K562 (cell line): ENCODE results near the gene FNDC1. TPM values are rescaled to one million over a fixed set of nuclear protein-coding genes. Genes with fewer than 3 reads are reported as not detected.

ENCODE experiments used
- ATAC-seq: fragments of 200-7000 bp; cut with Tn5 transposase; 3 replicates; pipeline ENCODE4 v1.9.1; 2020; ENCODE audit warnings: moderate library complexity
- BruUV-seq: library from RNA; stranded (reverse); fragments of 400-500 nt; replicated peaks from 2 replicates; lab custom pipeline; 2021; lab: Mats Ljungman, UMichigan
- CTCF ChIA-PET: fragments of 300-600 bp; formaldehyde crosslinking; extraction: SDS; loops from one replicate; lab custom pipeline; 2021; ENCODE audit warnings: low intra/inter-chr PET ratio; lab: Yijun Ruan, JAX
- POLR2A ChIA-PET: fragments of 300-600, 350-650 bp; sonication (Branson Sonifier 250); formaldehyde crosslinking; extraction: SDS; loops from one replicate; lab custom pipeline; 2021; ENCODE audit warnings: antibody characterized with exemption, inconsistent platforms; lab: Yijun Ruan, JAX
- DNase-seq, 4 experiments: peaks; one replicate each; pipeline versions ENCODE4 v3.0.0 to v3.0.0-alpha.2; 2011 to 2018; ENCODE audit warnings: low spot score in 3 of 4, mixed read lengths in 3 of 4; ENCODE audit errors: extremely low read depth in 1 of 4
- FAIRE-seq: peaks from 2 replicates; lab custom pipeline; 2011; peaks lifted over from hg19 to GRCh38; lab: Jason Lieb, UNC
- H2AFZ ChIP-seq: 2 replicates; pipeline ENCODE4 v1.6.0; 2011; ENCODE audit warnings: low read depth, low read length, control low read depth, inconsistent platforms
- H3K27ac ChIP-seq: fragments of 200-600 bp; 3 replicates; pipeline ENCODE4 v1.8.0; 2011; ENCODE audit warnings: low read depth, mild to moderate bottlenecking, control low read depth, inconsistent platforms, low read length, moderate library complexity, mixed read lengths; ENCODE audit errors: extremely low read depth
- H3K27me3 ChIP-seq, 2 experiments: fragments of 300-600 bp in 1 of 2; 2 replicates in 1 of 2; 3 replicates in 1 of 2; pipeline versions ENCODE4 v1.6.0 to v1.8.0; 2011; ENCODE audit warnings: inconsistent platforms in 2 of 2, low read length in 2 of 2, mild to moderate bottlenecking in 1 of 2, mixed read lengths in 1 of 2, moderate library complexity in 1 of 2; ENCODE audit not compliant: control insufficient read depth in 2 of 2, insufficient read depth in 2 of 2
- H3K36me3 ChIP-seq: fragments of 300-600 bp; 3 replicates; pipeline ENCODE4 v1.8.0; 2011; ENCODE audit warnings: mild to moderate bottlenecking, low read length, inconsistent platforms; ENCODE audit not compliant: control insufficient read depth, insufficient read depth
- H3K4me1 ChIP-seq, 2 experiments: fragments of 200-600 bp in 1 of 2; replicated peaks in 1 of 2; 2 replicates in 1 of 2; 3 replicates in 1 of 2; pipeline versions ENCODE4 v1.5.1 to v1.8.0; 2011; ENCODE audit warnings: inconsistent platforms in 2 of 2, low read length in 2 of 2, mild to moderate bottlenecking in 1 of 2, mixed read lengths in 1 of 2, moderate library complexity in 1 of 2; ENCODE audit not compliant: control insufficient read depth in 2 of 2, insufficient read depth in 2 of 2
- H3K4me2 ChIP-seq: 2 replicates; pipeline ENCODE4 v1.6.1; 2011; ENCODE audit warnings: low read length, control low read depth, inconsistent platforms, mixed read lengths; ENCODE audit not compliant: insufficient read depth
- H3K4me3 ChIP-seq: fragments of 200-600 bp; sonication (generic), shearing (Covaris generic); 2 replicates; pipeline ENCODE4 v1.5.1; 2016; ENCODE audit warnings: control low read depth, inconsistent platforms
- H3K79me2 ChIP-seq: fragments of 200-600 bp; 3 replicates; pipeline ENCODE4 v1.8.0; 2011; ENCODE audit warnings: low read length, inconsistent platforms; ENCODE audit not compliant: control insufficient read depth, insufficient read depth
- H3K9ac ChIP-seq, 2 experiments: 2 replicates each; pipeline versions ENCODE4 v1.6.0 to v1.6.1; 2011; ENCODE audit warnings: low read depth in 2 of 2, low read length in 2 of 2, control low read depth in 1 of 2, inconsistent platforms in 1 of 2, mild to moderate bottlenecking in 1 of 2, mixed read lengths in 1 of 2; ENCODE audit not compliant: insufficient read depth in 1 of 2
- H3K9me1 ChIP-seq: one replicate; pipeline ENCODE4 v1.6.0; 2011; ENCODE audit warnings: inconsistent platforms, mild to moderate bottlenecking, low read length, moderate library complexity; ENCODE audit not compliant: control insufficient read depth, insufficient read depth
- H3K9me3 ChIP-seq: replicated peaks from 2 replicates; pipeline ENCODE4 v1.5.1; 2011; ENCODE audit warnings: low read depth, low read length, inconsistent platforms; ENCODE audit not compliant: control insufficient read depth, insufficient read depth
- H4K20me1 ChIP-seq: replicated peaks from 2 replicates; pipeline ENCODE4 v1.6.1; 2011; ENCODE audit warnings: low read length, inconsistent platforms, mixed read lengths; ENCODE audit not compliant: control insufficient read depth, insufficient read depth
- HNRNPK ChIP-seq: fragments of 200-400 bp; formaldehyde crosslinking; IDR thresholded peaks from one replicate; pipeline ENCODE4 v1.6.1; 2018; ENCODE audit warnings: mild to moderate bottlenecking, low read depth, low read length; ENCODE audit not compliant: poor library complexity, severe bottlenecking
- ILF3 ChIP-seq: fragments of 450-650 bp; IDR thresholded peaks from 2 replicates; pipeline ENCODE4 v1.6.1; 2018; ENCODE audit warnings: antibody characterized with exemption, mild to moderate bottlenecking, moderate library complexity, borderline replicate concordance
- PCBP2 ChIP-seq: fragments of 200-400 bp; formaldehyde crosslinking; IDR thresholded peaks from 2 replicates; pipeline ENCODE4 v1.6.1; 2018; ENCODE audit warnings: low read length, low read depth, mild to moderate bottlenecking, moderate library complexity; ENCODE audit not compliant: poor library complexity, severe bottlenecking
- SOX6 ChIP-seq: fragments of 450-650 bp; IDR thresholded peaks from 2 replicates; pipeline ENCODE4 v1.6.1; 2014; ENCODE audit warnings: mild to moderate bottlenecking
- WGBS: fragments of 100-300 bp; shearing (Covaris generic); methylation state at CpG from one replicate; pipeline ENCODE4 v1.1.6; 2016; ENCODE audit warnings: low coverage, mixed read lengths; ENCODE audit not compliant: insufficient coverage; ENCODE audit errors: missing lambda C conversion rate; 5-methylcytosine and 5-hydroxymethylcytosine counted together
- in situ Hi-C: fragments of 300-500 bp; cut with MboI; formaldehyde crosslinking; loops from 4 replicates; pipeline ENCODE4 v1.15.0; 2018; ENCODE audit warnings: inconsistent platforms, mixed read lengths
- intact Hi-C: fragments of 100-400 bp; cut with micrococcal nuclease; formaldehyde crosslinking; loops from 2 replicates; pipeline ENCODE4 v1.14.2; 2022
- polyA plus RNA-seq, 8 experiments: library from polyadenylated mRNA; depleted of rRNA in 4 of 8; stranded (reverse) in 5 of 8; unstranded in 3 of 8; fragments of >200 nt; fragmentation: Nextera tagmentation in 2 of 8; fragmentation: Illumina TruSeq in 1 of 8; extraction: Ambion mirVana in 2 of 8; extraction: Trizol in 1 of 8; gene quantifications; 2 replicates each; pipeline versions ENCODE4 v1.2.1 to v1.2.3, GENCODE V29; 2011 to 2014; ENCODE audit warnings: inconsistent platforms in 1 of 8, missing spikeins in 1 of 8
- total RNA-seq, 7 experiments: library from RNA; depleted of rRNA in 6 of 7; stranded (reverse); fragments of >200 nt in 6 of 7; fragmentation: Illumina TruSeq in 2 of 7; extraction: Trizol in 2 of 7; gene quantifications; 2 replicates each; pipeline versions ENCODE4 v1.2.1 to v1.2.3, GENCODE V29; 2011 to 2021; ENCODE audit warnings: low replicate concordance in 1 of 7

FNDC1 gene
- total and polyA plus RNA-seq, 9 of the 15 experiments (the other 6 are each of a cell fraction or from before 2014, with no cell fraction given): not detected

- Histone ChIP-seq H3K4me2 (no peak overlapping the region), H3K4me1 (no peaks in the 10 kb centered on the region), H3K9me1 (no peaks in the 10 kb centered on the region), H2AFZ (no peak overlapping the region), H3K27me3 (peaks cover 3 to 14% of the 10 kb centered on the region in 2 experiments; a peak in 2 of 5 replicates), H3K27ac (no peak overlapping the region), H3K36me3 (no peaks in the 10 kb centered on the region), H3K79me2 (no peaks in the 10 kb centered on the region), H3K4me3 (no peak overlapping the region), H4K20me1 (no peaks in the 10 kb centered on the region), H3K9ac (no peak overlapping the region), H3K9me3 (no peaks in the 10 kb centered on the region)
- no peak for TF ChIP-seq SOX6
- ChIA-PET CTCF (no interaction called here), POLR2A (interaction anchor here (1.0 kb wide), 1 partner anchor 11 kb away, joined by 3 read pairs; no protein-coding TSS in a partner anchor)
- ATAC-seq: no peak
- DNase-seq: no peak
- no peak for FAIRE-seq
- in situ Hi-C loops (no loop called here), intact Hi-C loops (no loop called here)
- no TSS peak for BruUV-seq
- WGBS: 2% methylated on average over 6 of the region's 6 CpGs
These were observed 134.6 kb downstream of the FNDC1 start for GRCh38 chr6:159303784-159304183.

GRCh38 chr6:159304641-159305040 is 135.4 kb downstream of the FNDC1 start:
- H3K27ac ChIP-seq: no peak overlapping the region
- POLR2A ChIA-PET: interaction anchor here (0.6 to 1.0 kb wide), 2 partner anchors 11 to 56 kb away, joined by 3 read pairs; no protein-coding TSS in a partner anchor
- in situ Hi-C loops: no loop called here

More at GRCh38 chr6:159304641-159305040, 135.4 kb downstream of the FNDC1 start:
- H3K4me1 ChIP-seq: no peaks in the 10 kb centered on the region
- no peak overlapping the region for H2AFZ ChIP-seq
- no peak overlapping the region for H3K4me3 ChIP-seq
- DNase-seq (no peak), ATAC-seq (no peak), FAIRE-seq (no peak)
- H3K79me2 ChIP-seq: no peaks in the 10 kb centered on the region
- H3K9me1 ChIP-seq: no peaks in the 10 kb centered on the region
- no peaks in the 10 kb centered on the region for H4K20me1 ChIP-seq
- no peaks in the 10 kb centered on the region for H3K36me3 ChIP-seq
- BruUV-seq: no TSS peak
- H3K27me3 ChIP-seq: peaks cover 3 to 10% of the 10 kb centered on the region in 2 experiments; a peak in 2 of 5 replicates
- WGBS: 0% methylated on average over 1 of the region's 1 CpG
- TF ChIP-seq HNRNPK (peak; percentile 85), ILF3 (no peak), PCBP2 (peak; percentile 97)
- H3K9me3 ChIP-seq: no peaks in the 10 kb centered on the region
- intact Hi-C loops: no loop called here
- H3K4me2 ChIP-seq: no peak overlapping the region
- CTCF ChIA-PET: interaction anchor here (0.5 kb wide), 1 partner anchor 340 kb away, joined by 3 read pairs; no protein-coding TSS in a partner anchor
- no peak overlapping the region for H3K9ac ChIP-seq
